Coronary artery (tissue), 2 donors: ENCODE results near the gene CCDC85C.
A peak's percentile ranks its signal among the peaks of the same experiment; 100 is the strongest.

Experiments used
- DNase-seq: peaks from one replicate; pipeline ENCODE4 v3.0.0-alpha.2; 2017; ENCODE audit warnings: low spot score
- H3K27ac ChIP-seq, 2 donors: fragments of 200-600 bp; sonication (generic); one replicate each; pipeline ENCODE4 v1.5.1; 2016 to 2019
- H3K4me3 ChIP-seq: fragments of 200-600 bp; sonication (generic); 2 replicates; pipeline ENCODE4 v1.5.1; 2016; ENCODE audit warnings: mild to moderate bottlenecking, moderate library complexity
- TF ChIP-seq, protein P1 (sequence below): fragments of 200-600 bp; sonication (generic); IDR thresholded peaks from one replicate; pipeline ENCODE4 v1.5.1; 2019; ENCODE audit warnings: antibody characterized with exemption

CCDC85C gene

DNA sequence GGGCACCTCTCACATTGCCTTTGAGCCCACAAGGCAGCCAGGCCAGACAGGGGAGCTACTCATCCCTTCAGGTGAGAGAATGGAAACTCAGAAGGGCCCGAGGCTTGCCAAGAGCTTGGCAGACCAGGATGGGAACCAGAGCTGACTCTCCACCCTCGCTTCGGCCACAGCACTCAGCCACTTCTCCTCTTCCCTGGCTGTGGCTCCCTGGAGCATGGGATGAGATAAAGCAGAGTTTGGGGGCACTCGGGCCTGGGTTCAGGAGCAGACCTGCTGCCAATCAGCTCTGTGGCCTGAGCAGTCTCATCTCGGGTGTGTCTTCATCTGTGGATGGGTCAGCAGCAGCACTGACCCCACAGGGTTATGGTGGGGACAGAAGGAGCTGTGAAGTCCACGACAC is 20.0 kb upstream of the CCDC85C start:
- TF ChIP-seq, protein P1, sequence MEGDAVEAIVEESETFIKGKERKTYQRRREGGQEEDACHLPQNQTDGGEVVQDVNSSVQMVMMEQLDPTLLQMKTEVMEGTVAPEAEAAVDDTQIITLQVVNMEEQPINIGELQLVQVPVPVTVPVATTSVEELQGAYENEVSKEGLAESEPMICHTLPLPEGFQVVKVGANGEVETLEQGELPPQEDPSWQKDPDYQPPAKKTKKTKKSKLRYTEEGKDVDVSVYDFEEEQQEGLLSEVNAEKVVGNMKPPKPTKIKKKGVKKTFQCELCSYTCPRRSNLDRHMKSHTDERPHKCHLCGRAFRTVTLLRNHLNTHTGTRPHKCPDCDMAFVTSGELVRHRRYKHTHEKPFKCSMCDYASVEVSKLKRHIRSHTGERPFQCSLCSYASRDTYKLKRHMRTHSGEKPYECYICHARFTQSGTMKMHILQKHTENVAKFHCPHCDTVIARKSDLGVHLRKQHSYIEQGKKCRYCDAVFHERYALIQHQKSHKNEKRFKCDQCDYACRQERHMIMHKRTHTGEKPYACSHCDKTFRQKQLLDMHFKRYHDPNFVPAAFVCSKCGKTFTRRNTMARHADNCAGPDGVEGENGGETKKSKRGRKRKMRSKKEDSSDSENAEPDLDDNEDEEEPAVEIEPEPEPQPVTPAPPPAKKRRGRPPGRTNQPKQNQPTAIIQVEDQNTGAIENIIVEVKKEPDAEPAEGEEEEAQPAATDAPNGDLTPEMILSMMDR: no peak
- no peak overlapping the region for H3K27ac ChIP-seq
- no peak for DNase-seq
- H3K4me3 ChIP-seq: no peak overlapping the region

DNA sequence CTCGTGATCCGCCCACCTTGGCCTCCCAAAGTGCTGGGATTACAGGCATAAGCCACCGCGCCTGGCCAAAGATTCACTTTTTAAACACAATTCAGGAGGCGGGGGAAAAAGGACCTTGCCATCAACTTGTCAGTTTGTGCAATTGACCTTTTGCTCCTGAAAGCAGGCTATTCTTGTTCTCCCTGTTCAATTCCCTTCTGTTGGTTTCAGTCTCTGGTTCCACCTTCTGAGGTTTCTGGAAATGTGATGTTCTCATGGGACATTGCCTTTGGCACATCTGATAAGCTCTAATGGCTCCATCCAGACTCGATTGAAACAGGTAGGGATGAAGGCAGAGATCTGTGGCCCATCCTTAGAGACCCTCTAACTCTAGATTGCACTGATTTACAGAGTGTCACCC is 17.9 kb upstream of the CCDC85C start:
- Histone ChIP-seq H3K4me3 (no peak overlapping the region), H3K27ac (no peak overlapping the region)
- TF ChIP-seq, protein P1: no peak
- no peak for DNase-seq

DNA sequence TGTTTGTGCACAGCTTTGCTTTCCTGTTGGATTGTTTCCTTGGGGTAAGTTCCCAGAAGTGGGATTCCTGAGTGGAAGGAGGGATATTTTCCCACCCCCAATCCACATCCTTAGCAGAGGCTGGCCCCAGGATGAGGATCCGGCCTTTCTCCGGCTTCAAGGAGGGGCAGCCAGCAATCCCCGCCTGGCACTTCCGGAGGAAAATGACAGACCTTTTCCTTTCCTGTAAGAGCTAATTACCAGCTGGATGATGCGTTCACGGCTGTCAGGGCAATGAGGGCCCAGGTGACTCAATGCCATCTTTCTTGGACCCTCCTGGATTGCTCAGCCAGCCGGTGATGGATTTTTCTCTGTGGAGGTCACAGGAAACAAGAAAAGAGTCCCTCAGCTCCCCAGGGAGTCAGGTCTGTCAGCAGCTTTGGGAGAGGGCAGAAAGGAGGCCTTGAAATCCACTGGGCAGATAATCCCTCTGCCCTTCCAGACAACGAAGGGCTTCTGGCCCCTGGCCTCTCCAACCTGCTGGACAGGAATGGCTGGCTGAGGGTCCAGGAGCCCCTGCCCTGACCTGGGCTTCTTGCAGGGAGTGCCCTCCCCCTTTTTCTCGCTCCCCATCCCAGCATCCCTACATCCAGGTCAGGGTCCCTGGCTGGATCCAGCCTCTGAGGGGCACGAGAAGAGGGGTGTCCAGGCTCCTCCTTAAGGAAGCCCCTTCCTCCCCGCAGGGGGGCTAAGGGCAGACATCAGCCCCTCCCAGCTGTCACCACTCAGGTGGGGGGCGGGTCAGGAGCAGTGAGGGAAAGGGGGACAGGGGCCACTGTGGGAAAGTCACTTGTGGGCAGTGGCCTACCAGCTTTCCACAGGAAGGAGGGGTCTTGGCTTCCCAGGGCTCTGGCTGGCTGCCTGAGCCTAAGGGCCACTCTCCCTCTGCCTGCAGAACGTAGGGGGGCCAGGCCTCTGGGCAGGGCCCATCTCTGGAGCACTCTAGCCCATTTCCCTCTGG is 16.1 kb upstream of the CCDC85C start:
- H3K4me3 ChIP-seq: no peak overlapping the region
- TF ChIP-seq, protein P1: no peak
- no peak for DNase-seq

DNA sequence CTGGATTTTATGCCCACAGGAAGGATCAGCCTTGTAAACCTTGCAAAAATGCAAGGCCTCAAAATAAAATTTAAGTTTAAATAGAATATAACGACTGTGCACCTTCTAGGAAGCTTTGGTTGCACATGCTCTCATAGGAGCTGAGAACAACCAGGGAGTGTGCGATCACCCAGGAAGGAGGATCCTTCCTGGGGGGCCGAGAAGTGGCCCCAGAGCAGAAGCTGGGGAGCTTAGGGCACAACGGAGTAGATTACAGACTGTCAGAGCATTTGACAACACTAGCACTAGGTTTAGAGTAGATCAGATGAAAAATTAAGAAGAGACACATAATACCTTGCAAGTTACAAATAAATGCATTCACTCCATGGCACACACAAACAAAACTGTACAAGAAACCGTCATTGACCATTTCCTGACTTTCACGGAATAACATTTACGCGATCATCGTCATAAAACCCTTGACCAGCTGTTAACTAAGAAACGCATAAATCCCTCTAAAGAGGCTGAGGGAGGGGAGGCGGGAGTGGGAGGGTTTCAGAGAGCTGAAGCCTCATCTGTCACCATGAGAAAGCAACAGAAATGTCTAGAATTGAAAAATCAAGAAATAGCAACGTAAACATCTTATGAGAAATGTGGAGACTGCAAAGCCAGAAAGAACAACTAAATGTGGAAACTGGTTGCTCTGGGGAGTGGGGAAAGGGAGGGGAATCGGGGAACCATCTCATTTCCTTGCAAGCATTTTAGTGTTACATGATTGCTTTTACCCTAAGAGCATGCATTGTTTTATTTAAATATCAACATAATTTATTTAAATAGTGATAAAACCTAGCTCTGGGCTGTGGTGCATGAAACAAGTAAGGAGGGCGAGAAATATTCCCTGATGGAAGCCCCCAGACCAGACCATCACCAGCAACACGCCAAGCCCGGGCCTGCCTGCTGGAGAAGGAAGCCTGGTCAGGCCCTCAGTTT is 13.1 kb upstream of the CCDC85C start:
- TF ChIP-seq, protein P1: no peak
- Histone ChIP-seq H3K4me3 (no peak overlapping the region), H3K27ac (no peak overlapping the region)
- DNase-seq: no peak

More for the DNA sequence above, 16.1 kb upstream of the CCDC85C start:
- peak overlapping the region in 1 of 2 donors; percentile 58 for H3K27ac ChIP-seq

DNA sequence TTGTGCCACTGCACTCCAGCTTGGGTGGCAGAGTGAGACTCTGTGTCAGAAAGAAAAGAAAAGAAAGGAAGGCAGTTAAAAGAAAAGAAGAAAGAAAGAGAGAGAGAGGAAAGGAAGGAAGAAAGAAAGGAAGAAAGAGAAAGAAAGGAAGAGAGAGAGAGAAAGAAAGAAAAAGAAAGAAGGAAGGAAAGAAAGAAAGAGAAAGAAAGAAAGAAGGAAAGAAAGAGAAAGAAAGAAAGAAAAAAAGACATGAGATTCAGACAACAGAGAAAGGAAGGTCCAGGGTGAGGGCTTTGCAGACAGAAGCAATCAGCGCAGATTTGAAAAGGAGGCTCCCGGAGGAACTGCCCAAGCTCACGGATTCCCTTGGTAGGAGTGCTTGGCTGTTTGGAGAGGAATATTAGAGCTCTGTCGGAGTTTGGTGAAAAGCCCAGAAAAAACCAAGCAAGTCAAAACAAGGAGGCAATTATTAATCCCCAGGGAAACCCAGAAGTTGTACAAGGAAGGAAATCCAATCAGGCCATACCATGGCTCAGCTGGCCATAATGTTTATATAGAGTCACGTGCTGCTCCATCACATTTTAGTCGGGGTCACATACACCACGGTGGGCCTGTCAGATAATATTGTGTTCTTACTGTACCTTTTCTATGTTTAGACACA is 11.6 kb upstream of the CCDC85C start:
- TF ChIP-seq, protein P1: no peak
- Histone ChIP-seq H3K27ac (no peak overlapping the region), H3K4me3 (no peak overlapping the region)
- DNase-seq: no peak

DNA sequence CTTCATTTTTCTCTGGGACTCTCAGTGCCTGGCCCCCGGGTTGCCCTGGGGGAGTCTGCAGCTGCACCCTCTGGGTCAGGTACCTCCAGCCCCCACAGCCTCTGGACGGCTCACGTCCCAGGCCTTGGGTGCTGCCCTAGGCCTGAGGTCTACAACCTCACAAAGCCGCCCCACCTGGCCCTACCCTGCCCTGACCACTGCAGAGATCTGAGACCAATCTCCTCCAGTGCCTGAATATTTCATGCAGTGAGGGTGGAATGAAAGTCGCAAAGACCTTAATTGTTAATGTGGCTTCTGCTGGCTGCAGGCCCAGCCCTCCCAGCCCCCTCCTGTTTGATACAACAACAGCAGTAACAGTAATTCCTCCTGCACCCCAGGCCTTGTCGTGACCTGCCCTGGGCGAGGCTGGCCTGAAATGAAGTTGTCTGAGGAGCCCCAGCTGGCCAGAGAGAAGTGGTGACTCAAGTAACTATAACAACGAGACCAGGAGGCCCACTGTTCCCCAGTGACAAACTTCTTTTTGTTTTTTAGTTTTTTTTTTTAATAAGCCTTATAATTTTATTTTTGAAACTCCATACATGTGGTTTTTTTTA is 8.8 kb upstream of the CCDC85C start:
- H3K4me3 ChIP-seq: no peak overlapping the region
- H3K27ac ChIP-seq: no peak overlapping the region
- TF ChIP-seq, protein P1: no peak
- no peak for DNase-seq
